T follicular helper cell (primary cell): ENCODE data around the gene DIAPH3.

ENCODE experiments used
- DNase-seq: peaks from one replicate; pipeline ENCODE4 v3.0.0-alpha.2; 2020; ENCODE audit warnings: low read depth

The DIAPH3 gene

GRCh38 chr13:59877933-59878332 is 285.8 kb downstream of the DIAPH3 start:
- DNase-seq, result no peak

- DNase-seq, result no peak
Measured at GRCh38 chr13:59874973-59875372, 288.8 kb downstream of the DIAPH3 start.

GRCh38 chr13:59873856-59874255 is 289.9 kb downstream of the DIAPH3 start:
- DNase-seq, result no peak

- DNase-seq, result no peak
Measured at GRCh38 chr13:59873309-59873708, 290.4 kb downstream of the DIAPH3 start.

- DNase-seq, result no peak
Measured at GRCh38 chr13:59867867-59868266, 295.9 kb downstream of the DIAPH3 start.

GRCh38 chr13:59865398-59865797 is 298.3 kb downstream of the DIAPH3 start:
- no peak for DNase-seq

- no peak for DNase-seq
Measured at GRCh38 chr13:59863621-59864020, 300.1 kb downstream of the DIAPH3 start.

GRCh38 chr13:59861676-59862075 is 302.1 kb downstream of the DIAPH3 start:
- no peak for DNase-seq

- no peak for DNase-seq
Measured at GRCh38 chr13:59856281-59856810, 307.4 kb downstream of the DIAPH3 start.

GRCh38 chr13:59846845-59847620 is 316.7 kb downstream of the DIAPH3 start:
- no peak for DNase-seq

- no peak for DNase-seq
Measured at GRCh38 chr13:59843040-59843439, 320.7 kb downstream of the DIAPH3 start.

GRCh38 chr13:59842507-59842906 is 321.2 kb downstream of the DIAPH3 start:
- DNase-seq, result no peak

- DNase-seq, result no peak
Measured at GRCh38 chr13:59839186-59839585, 324.5 kb downstream of the DIAPH3 start.

GRCh38 chr13:59837101-59837500 is 326.6 kb downstream of the DIAPH3 start:
- DNase-seq, result no peak

- DNase-seq, result no peak
Measured at GRCh38 chr13:59835569-59835968, 328.2 kb downstream of the DIAPH3 start.

GRCh38 chr13:59834801-59835200 is 328.9 kb downstream of the DIAPH3 start:
- no peak for DNase-seq

- DNase-seq, result no peak
Measured at GRCh38 chr13:59829690-59830089, 334.0 kb downstream of the DIAPH3 start.

- no peak for DNase-seq
Measured at GRCh38 chr13:59823486-59823885, 340.2 kb downstream of the DIAPH3 start.

GRCh38 chr13:59809564-59809963 is 354.2 kb downstream of the DIAPH3 start:
- DNase-seq, result no peak

GRCh38 chr13:59806801-59807200 is 356.9 kb downstream of the DIAPH3 start:
- DNase-seq, result no peak

- no peak for DNase-seq
Measured at GRCh38 chr13:59801107-59801880, 362.4 kb downstream of the DIAPH3 start.

- no peak for DNase-seq
Measured at GRCh38 chr13:59793107-59793506, 370.6 kb downstream of the DIAPH3 start.

- no peak for DNase-seq
Measured at GRCh38 chr13:59790626-59791025, 373.1 kb downstream of the DIAPH3 start.
